Thoracic aorta (tissue), 2 donors: Measurements from ENCODE around the gene SP140. TPM values are rescaled to one million over a fixed set of nuclear protein-coding genes. Genes with fewer than 3 reads are reported as not detected.
"Not testable (repeated sequence)": the region's sequence is repeated elsewhere in the genome, so short reads cannot be mapped to it uniquely, and the experiment has no call there.

Source experiments
- ATAC-seq: fragments of 150-250 bp; one replicate; pipeline ENCODE4 v1.8.0; 2017; ENCODE audit warnings: low read depth; ENCODE audit not compliant: insufficient number of reproducible peaks, low FRiP score
- DNase-seq: peaks from one replicate; pipeline ENCODE4 v3.0.0-alpha.2; 2020; ENCODE audit warnings: low spot score
- H3K27ac ChIP-seq, 2 donors: fragments of 200-600 bp; sonication (generic); 1 replicate in 1 of 2; 2 replicates in 1 of 2; pipeline ENCODE4 v1.5.1; 2016; ENCODE audit warnings: mild to moderate bottlenecking in 2 of 2, moderate library complexity in 2 of 2
- H3K27me3 ChIP-seq: fragments of 200-600 bp; sonication (generic); replicated peaks from 2 replicates; pipeline ENCODE4 v1.6.0; 2016; ENCODE audit warnings: mild to moderate bottlenecking; ENCODE audit not compliant: insufficient read depth
- H3K36me3 ChIP-seq: fragments of 200-600 bp; sonication (generic); one replicate; pipeline ENCODE4 v1.5.1; 2016
- H3K4me1 ChIP-seq, 2 donors: fragments of 200-600 bp; sonication (generic); 1 replicate in 1 of 2; 2 replicates in 1 of 2; pipeline versions ENCODE4 v1.5.1 to v1.6.0; 2016; ENCODE audit warnings: low read depth in 2 of 2, mild to moderate bottlenecking in 1 of 2; ENCODE audit not compliant: control insufficient read depth in 1 of 2
- H3K4me3 ChIP-seq: fragments of 200-600 bp; sonication (generic); 2 replicates; pipeline ENCODE4 v1.5.1; 2016; ENCODE audit warnings: mild to moderate bottlenecking
- H3K9me3 ChIP-seq: fragments of 200-600 bp; sonication (generic); 2 replicates; pipeline ENCODE4 v1.5.1; 2016
- total RNA-seq, 2 donors: library from RNA; depleted of rRNA; stranded (reverse); fragments of >200 nt; gene quantifications; one replicate each; pipeline versions ENCODE4 v1.1.0 to v1.2.3, GENCODE V29; 2016
- TF ChIP-seq, protein P1 (sequence below): fragments of 200-600 bp; sonication (generic); IDR thresholded peaks from one replicate; pipeline ENCODE4 v1.5.1; 2019; ENCODE audit warnings: antibody characterized with exemption

Gene SP140
- total RNA-seq, 2 donors from 2014 or later: 0.95 to 8.5 TPM

DNA sequence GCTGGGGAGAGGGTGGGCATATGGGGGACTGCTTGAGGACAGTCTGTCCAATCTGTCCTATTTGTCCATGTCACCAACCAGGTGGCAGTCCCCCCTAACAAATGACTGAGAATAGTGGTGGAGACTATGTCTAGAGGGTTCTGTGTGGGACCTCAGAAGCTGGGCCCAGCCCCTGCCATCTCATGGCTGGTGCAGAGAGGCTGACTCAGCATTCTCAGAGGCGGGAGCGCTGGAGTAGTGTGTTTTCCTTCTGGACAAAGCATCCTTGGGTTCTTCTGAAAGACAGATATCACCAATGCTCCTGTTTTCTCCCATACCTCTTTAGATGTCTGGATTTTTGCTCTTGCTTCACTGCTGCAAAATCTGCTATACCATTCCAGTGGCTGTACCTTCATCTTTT lies 57.4 kb downstream of the SP140 start:
- no peaks in the 10 kb centered on the region for H3K4me1 ChIP-seq
- H3K27me3 ChIP-seq: no peaks in the 10 kb centered on the region
- no peak overlapping the region for H3K27ac ChIP-seq
- no peaks in the 10 kb centered on the region for H3K36me3 ChIP-seq
- TF ChIP-seq, protein P1, sequence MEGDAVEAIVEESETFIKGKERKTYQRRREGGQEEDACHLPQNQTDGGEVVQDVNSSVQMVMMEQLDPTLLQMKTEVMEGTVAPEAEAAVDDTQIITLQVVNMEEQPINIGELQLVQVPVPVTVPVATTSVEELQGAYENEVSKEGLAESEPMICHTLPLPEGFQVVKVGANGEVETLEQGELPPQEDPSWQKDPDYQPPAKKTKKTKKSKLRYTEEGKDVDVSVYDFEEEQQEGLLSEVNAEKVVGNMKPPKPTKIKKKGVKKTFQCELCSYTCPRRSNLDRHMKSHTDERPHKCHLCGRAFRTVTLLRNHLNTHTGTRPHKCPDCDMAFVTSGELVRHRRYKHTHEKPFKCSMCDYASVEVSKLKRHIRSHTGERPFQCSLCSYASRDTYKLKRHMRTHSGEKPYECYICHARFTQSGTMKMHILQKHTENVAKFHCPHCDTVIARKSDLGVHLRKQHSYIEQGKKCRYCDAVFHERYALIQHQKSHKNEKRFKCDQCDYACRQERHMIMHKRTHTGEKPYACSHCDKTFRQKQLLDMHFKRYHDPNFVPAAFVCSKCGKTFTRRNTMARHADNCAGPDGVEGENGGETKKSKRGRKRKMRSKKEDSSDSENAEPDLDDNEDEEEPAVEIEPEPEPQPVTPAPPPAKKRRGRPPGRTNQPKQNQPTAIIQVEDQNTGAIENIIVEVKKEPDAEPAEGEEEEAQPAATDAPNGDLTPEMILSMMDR: no peak
- DNase-seq: no peak
- H3K9me3 ChIP-seq: no peaks in the 10 kb centered on the region
- no peak overlapping the region for H3K4me3 ChIP-seq
- no peak for ATAC-seq

DNA sequence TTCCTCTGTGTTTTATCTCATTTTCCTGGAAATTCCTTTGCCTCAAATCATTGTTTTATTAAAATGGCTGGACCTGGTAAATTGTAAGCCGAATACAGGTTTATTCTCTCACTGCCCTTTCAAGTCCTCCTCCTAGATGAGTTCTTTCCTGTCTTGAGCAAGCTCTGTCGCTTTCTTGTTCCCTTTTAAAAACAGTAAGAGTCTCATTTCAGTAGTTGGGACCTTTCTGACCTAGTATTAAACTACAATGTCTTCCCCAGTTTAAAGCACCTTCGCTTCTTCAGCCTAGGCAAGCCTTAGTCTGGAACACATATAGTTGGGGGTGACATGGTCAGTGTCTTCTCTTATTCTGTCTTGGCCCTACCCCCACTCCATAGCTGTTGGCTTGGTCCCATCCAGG lies 60.5 kb downstream of the SP140 start:
- Histone ChIP-seq H3K4me3 (no peak overlapping the region), H3K4me1 (no peaks in the 10 kb centered on the region), H3K27me3 (no peaks in the 10 kb centered on the region), H3K9me3 (no peaks in the 10 kb centered on the region), H3K36me3 (no peaks in the 10 kb centered on the region), H3K27ac (no peak overlapping the region)
- TF ChIP-seq, protein P1: no peak
- no peak for DNase-seq
- no peak for ATAC-seq

DNA sequence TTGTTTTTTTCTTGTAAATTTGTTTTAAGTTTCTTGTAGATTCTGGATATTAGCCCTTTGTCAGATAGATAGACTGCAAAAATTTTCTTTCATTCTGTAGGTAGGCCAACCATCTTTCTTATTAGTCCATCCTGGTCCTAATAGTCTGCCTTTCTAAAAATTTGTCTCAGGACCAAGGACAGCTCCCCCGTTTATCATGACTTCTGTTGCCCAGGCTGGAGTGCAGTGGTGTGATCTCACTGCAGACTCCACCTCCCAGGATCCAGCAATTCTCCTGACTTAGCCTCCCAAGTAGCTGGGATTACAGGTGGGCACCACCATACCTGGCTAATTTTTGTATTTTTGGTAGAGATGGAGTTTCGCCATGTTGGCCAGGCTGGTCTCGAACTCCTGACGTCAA lies 63.8 kb downstream of the SP140 start:
- not testable (repeated sequence) for H3K36me3 ChIP-seq, H3K4me1 ChIP-seq, H3K9me3 ChIP-seq, H3K4me3 ChIP-seq, DNase-seq, ATAC-seq, H3K27ac ChIP-seq, H3K27me3 ChIP-seq

DNA sequence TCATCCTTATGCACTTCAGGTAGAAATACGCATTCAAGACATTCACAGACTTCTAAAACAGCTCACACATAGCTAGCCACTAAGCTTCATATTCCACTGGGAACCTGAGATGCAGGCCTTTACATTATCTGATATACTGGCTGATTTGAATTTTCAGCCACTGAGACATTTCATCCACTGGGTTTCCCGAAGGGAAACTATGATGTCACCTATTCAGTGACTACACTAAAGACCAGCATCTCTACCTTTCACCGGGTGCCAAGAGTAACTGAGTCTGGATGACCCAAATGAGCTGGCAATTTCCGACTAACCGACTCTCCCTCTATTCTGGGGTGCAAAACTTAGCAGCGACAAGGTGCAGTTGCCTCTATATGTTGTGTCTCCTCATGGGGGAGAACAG lies 69.7 kb downstream of the SP140 start:
- H3K36me3 ChIP-seq: no peaks in the 10 kb centered on the region
- no peaks in the 10 kb centered on the region for H3K27me3 ChIP-seq
- no peak for ATAC-seq
- H3K9me3 ChIP-seq: no peaks in the 10 kb centered on the region
- TF ChIP-seq, protein P1: no peak
- H3K27ac ChIP-seq: no peak overlapping the region
- H3K4me1 ChIP-seq: no peaks in the 10 kb centered on the region
- DNase-seq: no peak
- H3K4me3 ChIP-seq: no peak overlapping the region

DNA sequence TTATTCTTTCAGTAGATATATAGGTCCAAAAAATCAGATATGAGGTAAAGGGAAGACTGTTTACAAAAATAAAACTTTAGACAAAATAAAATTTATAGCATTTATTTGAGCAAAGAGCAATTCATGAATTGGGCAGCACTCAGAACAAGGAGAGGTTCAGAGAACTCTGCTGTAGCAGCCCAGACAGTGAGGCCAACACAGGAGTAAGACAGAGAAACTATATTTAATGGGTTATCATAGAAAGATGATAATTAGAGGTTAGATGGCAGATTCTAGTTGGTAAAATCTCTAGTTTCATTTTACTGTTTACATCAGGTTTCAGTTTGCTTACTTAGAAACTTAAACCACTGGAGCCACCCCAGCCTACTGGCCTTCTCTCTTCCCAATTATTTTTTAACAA lies 71.4 kb downstream of the SP140 start:
- ATAC-seq (no peak), DNase-seq (no peak)
- H3K27ac ChIP-seq: no peak overlapping the region
- no peaks in the 10 kb centered on the region for H3K27me3 ChIP-seq
- TF ChIP-seq, protein P1: no peak
- no peaks in the 10 kb centered on the region for H3K9me3 ChIP-seq
- no peaks in the 10 kb centered on the region for H3K4me1 ChIP-seq
- no peaks in the 10 kb centered on the region for H3K36me3 ChIP-seq
- H3K4me3 ChIP-seq: no peak overlapping the region

DNA sequence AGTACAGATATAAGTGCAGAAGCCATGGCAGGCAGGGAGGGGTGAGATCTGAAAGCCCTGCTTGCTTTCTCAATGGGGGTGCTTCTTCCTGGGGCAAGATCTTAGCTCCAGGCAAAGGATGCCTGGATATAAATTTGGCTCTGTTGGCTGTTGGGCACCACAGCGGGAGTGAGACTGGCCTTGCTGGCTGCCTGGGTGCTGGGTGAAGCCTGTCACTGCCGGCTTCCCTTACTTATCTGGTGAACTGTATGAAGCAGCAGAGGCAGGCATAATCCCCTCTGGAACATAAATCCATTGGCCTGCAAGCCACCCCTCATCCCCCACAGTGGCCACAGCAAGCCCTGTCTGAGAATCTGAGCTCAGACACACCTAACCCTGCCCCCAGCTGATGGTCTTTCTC lies 74.1 kb downstream of the SP140 start:
- no peak for ATAC-seq
- no peaks in the 10 kb centered on the region for H3K36me3 ChIP-seq
- no peaks in the 10 kb centered on the region for H3K9me3 ChIP-seq
- TF ChIP-seq, protein P1: no peak
- H3K4me1 ChIP-seq: no peaks in the 10 kb centered on the region
- DNase-seq: no peak
- no peak overlapping the region for H3K27ac ChIP-seq
- no peak overlapping the region for H3K4me3 ChIP-seq
- no peaks in the 10 kb centered on the region for H3K27me3 ChIP-seq
